Measurements from ENCODE around the gene WASL. TPM values are rescaled to one million over a fixed set of nuclear protein-coding genes. Genes with fewer than 3 reads are reported as not detected.
"Not testable (repeated sequence)": the region's sequence is repeated elsewhere in the genome, so short reads cannot be mapped to it uniquely, and the experiment has no call there.

The WASL gene
- polyA plus RNA-seq, 1 donor (not counting 4 experiments of a cell fraction or from before 2014, with no cell fraction given): 17.5 TPM

DNA sequence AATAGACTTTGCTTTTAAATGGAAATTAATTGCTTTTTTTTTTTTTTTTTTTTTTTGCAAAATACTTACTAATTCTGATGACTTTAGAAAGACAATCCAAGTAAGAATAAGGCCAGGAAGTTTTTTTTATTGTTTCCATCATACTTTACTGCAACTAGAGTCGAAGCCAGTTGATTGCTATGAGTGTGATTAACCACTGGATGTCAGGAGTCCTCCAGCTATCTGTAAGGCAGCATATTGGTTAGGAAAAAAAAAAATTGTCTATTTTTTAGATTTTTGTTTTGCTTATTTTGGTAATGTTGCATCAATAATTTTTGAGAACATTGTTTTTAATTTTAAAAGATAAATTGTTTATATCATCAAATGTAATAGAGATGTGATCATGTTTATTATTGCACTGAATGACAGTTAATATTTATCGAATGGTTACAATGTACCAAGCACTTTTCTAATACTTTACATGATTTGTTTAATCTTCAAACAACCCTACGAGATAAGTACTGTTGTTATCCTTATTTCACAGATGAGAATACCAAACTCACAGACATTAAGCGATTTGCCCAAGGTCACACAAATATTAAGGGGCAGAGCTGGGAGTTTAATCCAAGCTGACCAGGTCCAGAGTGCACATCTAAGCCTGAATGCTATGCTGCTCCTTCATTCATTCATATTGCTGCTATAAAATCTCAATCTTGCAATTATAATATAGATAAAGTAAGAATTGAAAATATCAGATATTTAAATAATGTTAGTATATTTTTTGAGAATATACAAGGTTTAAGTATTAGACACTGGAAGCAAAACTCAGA lies 113.0 kb downstream of the WASL start:
- Histone ChIP-seq H3K79me2 (ENCODE audit: control insufficient read depth, insufficient read depth, low read length) (no peaks in the 10 kb centered on the region), H4K20me1 (ENCODE audit: control insufficient read depth, extremely low read depth, insufficient read depth, low read length) (no peaks in the 10 kb centered on the region), H3K9ac (ENCODE audit: control insufficient read depth, extremely low read depth, insufficient read depth, low read length) (no peak overlapping the region), H3K9me3 (ENCODE audit: control insufficient read depth, low read depth, low read length) (no peaks in the 10 kb centered on the region), H3K27me3 (ENCODE audit: control insufficient read depth, extremely low read depth, insufficient read depth, low read length) (no peaks in the 10 kb centered on the region), H2AFZ (ENCODE audit: control insufficient read depth, low read length) (no peak overlapping the region), H3K4me1 (ENCODE audit: control insufficient read depth, extremely low read depth, insufficient read depth, low read length) (peaks cover 17% of the 10 kb centered on the region), H3K4me3 (ENCODE audit: control insufficient read depth in 2 of 3, extremely low read depth in 1 of 3, insufficient read depth in 2 of 3, low read depth in 1 of 3, low read length in 3 of 3) (no peak overlapping the region), H3K4me2 (ENCODE audit: control insufficient read depth, extremely low read depth, insufficient read depth, low read depth, low read length) (no peak overlapping the region), H3K9me1 (ENCODE audit: control insufficient read depth, extremely low read depth, insufficient read depth, low read length) (no peaks in the 10 kb centered on the region), H3K36me3 (ENCODE audit: control insufficient read depth in 2 of 2, extremely low read depth in 1 of 2, insufficient read depth in 2 of 2, low read length in 2 of 2) (no peaks in the 10 kb centered on the region), H3K27ac (ENCODE audit: control insufficient read depth, insufficient read depth, low read length) (no peak overlapping the region)
- FAIRE-seq: peak; percentile 85
- DNase-seq (ENCODE audit: low read depth, low spot score): no peak
- TF ChIP-seq, protein P1, sequence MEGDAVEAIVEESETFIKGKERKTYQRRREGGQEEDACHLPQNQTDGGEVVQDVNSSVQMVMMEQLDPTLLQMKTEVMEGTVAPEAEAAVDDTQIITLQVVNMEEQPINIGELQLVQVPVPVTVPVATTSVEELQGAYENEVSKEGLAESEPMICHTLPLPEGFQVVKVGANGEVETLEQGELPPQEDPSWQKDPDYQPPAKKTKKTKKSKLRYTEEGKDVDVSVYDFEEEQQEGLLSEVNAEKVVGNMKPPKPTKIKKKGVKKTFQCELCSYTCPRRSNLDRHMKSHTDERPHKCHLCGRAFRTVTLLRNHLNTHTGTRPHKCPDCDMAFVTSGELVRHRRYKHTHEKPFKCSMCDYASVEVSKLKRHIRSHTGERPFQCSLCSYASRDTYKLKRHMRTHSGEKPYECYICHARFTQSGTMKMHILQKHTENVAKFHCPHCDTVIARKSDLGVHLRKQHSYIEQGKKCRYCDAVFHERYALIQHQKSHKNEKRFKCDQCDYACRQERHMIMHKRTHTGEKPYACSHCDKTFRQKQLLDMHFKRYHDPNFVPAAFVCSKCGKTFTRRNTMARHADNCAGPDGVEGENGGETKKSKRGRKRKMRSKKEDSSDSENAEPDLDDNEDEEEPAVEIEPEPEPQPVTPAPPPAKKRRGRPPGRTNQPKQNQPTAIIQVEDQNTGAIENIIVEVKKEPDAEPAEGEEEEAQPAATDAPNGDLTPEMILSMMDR (optimal IDR thresholded peaks at IDR 0.05 in 1 of 3, IDR thresholded peaks at IDR 0.05 in 1 of 3, conservative IDR thresholded peaks at IDR 0.05 in 1 of 3; ENCODE audit: extremely low read depth in 1 of 3, insufficient read depth in 2 of 3, low read length in 3 of 3): peak; percentile 44 to 64 (median 48)
- no peak for TF ChIP-seq EZH2 (IDR thresholded peaks at IDR 0.05; ENCODE audit: low read length)
- dilution Hi-C loops (cut with MboI; ENCODE audit: extremely low pct_ligation_motif_present, low sequenced_read_pairs): no loop called here

DNA sequence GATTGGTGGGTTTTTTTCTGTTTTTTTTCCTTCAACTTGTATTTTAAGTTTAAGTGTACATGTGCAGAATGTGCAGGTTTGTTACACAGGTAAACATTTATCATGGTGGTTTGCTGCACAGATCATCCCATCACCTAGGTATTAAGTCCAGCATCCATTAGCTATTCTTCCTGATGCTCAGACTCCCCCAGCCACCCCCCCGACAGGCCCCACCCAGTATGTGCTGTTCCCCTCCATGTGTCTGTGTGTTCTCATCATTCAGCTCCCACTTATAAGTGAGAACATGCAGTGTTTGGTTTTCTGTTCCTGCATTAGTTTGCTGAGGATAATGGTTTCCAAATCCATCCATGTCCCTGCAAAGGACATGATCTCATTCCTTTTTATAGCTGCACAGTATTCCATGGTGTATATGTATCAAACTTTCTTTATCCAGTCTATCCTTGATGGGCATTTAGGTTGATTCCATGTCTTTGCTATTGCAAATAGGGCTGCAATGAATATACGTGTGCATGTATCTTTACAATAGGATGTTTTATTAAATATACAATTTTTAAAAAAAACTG lies 114.7 kb downstream of the WASL start:
- FAIRE-seq: not testable (repeated sequence)

More for the DNA sequence above, 114.7 kb downstream of the WASL start:
- dilution Hi-C loops (cut with MboI; ENCODE audit: extremely low pct_ligation_motif_present, low sequenced_read_pairs); H3K79me2 ChIP-seq (ENCODE audit: control insufficient read depth, insufficient read depth, low read length); H3K9ac ChIP-seq (ENCODE audit: control insufficient read depth, extremely low read depth, insufficient read depth, low read length); H3K9me1 ChIP-seq (ENCODE audit: control insufficient read depth, extremely low read depth, insufficient read depth, low read length); DNase-seq (ENCODE audit: low read depth, low spot score); H3K27ac ChIP-seq (ENCODE audit: control insufficient read depth, insufficient read depth, low read length); H4K20me1 ChIP-seq (ENCODE audit: control insufficient read depth, extremely low read depth, insufficient read depth, low read length); H3K27me3 ChIP-seq (ENCODE audit: control insufficient read depth, extremely low read depth, insufficient read depth, low read length); H2AFZ ChIP-seq (ENCODE audit: control insufficient read depth, low read length); H3K9me3 ChIP-seq (ENCODE audit: control insufficient read depth, low read depth, low read length); H3K4me3 ChIP-seq (ENCODE audit: control insufficient read depth in 2 of 3, extremely low read depth in 1 of 3, insufficient read depth in 2 of 3, low read depth in 1 of 3, low read length in 3 of 3); H3K36me3 ChIP-seq (ENCODE audit: control insufficient read depth in 2 of 2, extremely low read depth in 1 of 2, insufficient read depth in 2 of 2, low read length in 2 of 2): not testable (repeated sequence)
- Histone ChIP-seq H3K4me1 (ENCODE audit: control insufficient read depth, extremely low read depth, insufficient read depth, low read length) (peaks cover 17% of the 10 kb centered on the region), H3K4me2 (ENCODE audit: control insufficient read depth, extremely low read depth, insufficient read depth, low read depth, low read length) (peak overlapping the region; percentile 56)
